GM12891 (cell line): Measurements from ENCODE around the gene NPSR1.

Source experiments
- POLR2A ChIP-seq: IDR thresholded peaks from 2 replicates; pipeline ENCODE4 v1.6.1; 2011; ENCODE audit warnings: low read depth, low read length, control low read depth
- POLR2AphosphoS5 ChIP-seq: IDR thresholded peaks from 2 replicates; pipeline ENCODE4 v1.6.1; 2011; ENCODE audit warnings: low read depth, low read length, control low read depth

GRCh38 chr7:34849163-34849960 lies 191.3 kb downstream of the NPSR1 start:
- TF ChIP-seq POLR2A (no peak), POLR2AphosphoS5 (no peak)
